WTC11 (cell line): Measurements from ENCODE around the gene FAM3B. TPM values are rescaled to one million over a fixed set of nuclear protein-coding genes. Genes with fewer than 3 reads are reported as not detected.

Experiments used
- ATAC-seq: fragments of 200-7000 bp; cut with Tn5 transposase; 2 replicates; pipeline ENCODE4 v1.10.0; 2021; ENCODE audit warnings: mild to moderate bottlenecking, moderate library complexity
- CTCF ChIA-PET: fragments of 300-600 bp; sonication (Branson Sonifier 250); formaldehyde crosslinking; loops from one replicate; lab custom pipeline; 2021; ENCODE audit warnings: antibody characterized with exemption; lab: Charles Lee
- POLR2A ChIA-PET: fragments of 350-600 bp; sonication (Branson Sonifier 250); formaldehyde crosslinking; loops from one replicate; lab custom pipeline; 2021; ENCODE audit warnings: antibody characterized with exemption; lab: Charles Lee
- DNase-seq: peaks from one replicate; pipeline ENCODE4 v3.0.0; 2021; ENCODE audit warnings: low spot score
- H3K27ac Mint-ChIP-seq: 2 replicates; pipeline ENCODE4 v1.8.0; 2021; ENCODE audit warnings: mixed read lengths
- H3K27me3 Mint-ChIP-seq: 2 replicates; pipeline ENCODE4 v1.8.0; 2021; ENCODE audit warnings: low read depth, mild to moderate bottlenecking, moderate library complexity, mixed read lengths
- H3K36me3 Mint-ChIP-seq: 2 replicates; pipeline ENCODE4 v1.8.0; 2021; ENCODE audit warnings: mixed read lengths
- H3K4me1 Mint-ChIP-seq: 2 replicates; pipeline ENCODE4 v1.8.0; 2022; ENCODE audit warnings: mixed read lengths
- H3K4me3 Mint-ChIP-seq: 2 replicates; pipeline ENCODE4 v1.8.0; 2021; ENCODE audit warnings: mild to moderate bottlenecking, moderate library complexity, mixed read lengths
- H3K9me3 Mint-ChIP-seq: 2 replicates; pipeline ENCODE4 v1.8.0; 2021; ENCODE audit warnings: mixed read lengths
- ATF1 ChIP-seq: sonication (generic); formaldehyde crosslinking; IDR thresholded peaks from 2 replicates; pipeline ENCODE4 v1.8.1; 2023; ENCODE audit warnings: mild to moderate bottlenecking, moderate library complexity, missing genetic modification reagents
- CBFB ChIP-seq: sonication (generic); formaldehyde crosslinking; IDR thresholded peaks from 2 replicates; pipeline ENCODE4 v1.8.1; 2022; ENCODE audit warnings: mild to moderate bottlenecking, low read depth, missing genetic modification reagents
- CREB1 ChIP-seq: sonication (generic); formaldehyde crosslinking; IDR thresholded peaks from 2 replicates; pipeline ENCODE4 v1.8.0; 2023; ENCODE audit warnings: mild to moderate bottlenecking, missing genetic modification reagents
- FOXP1 ChIP-seq: sonication (generic); formaldehyde crosslinking; IDR thresholded peaks from 2 replicates; pipeline ENCODE4 v1.8.0; 2022; ENCODE audit warnings: missing genetic modification reagents, mild to moderate bottlenecking, moderate library complexity, borderline replicate concordance
- GTF2I ChIP-seq: fragments of 250-450 bp; sonication (Bioruptor Pico); conservative IDR thresholded peaks from 2 replicates; pipeline ENCODE4 v1.4.0; 2021; ENCODE audit warnings: mild to moderate bottlenecking
- JUN ChIP-seq: sonication (generic); formaldehyde crosslinking; IDR thresholded peaks from 2 replicates; pipeline ENCODE4 v1.8.0; 2023; ENCODE audit warnings: mild to moderate bottlenecking, missing genetic modification reagents
- RELA ChIP-seq: sonication (generic); formaldehyde crosslinking; IDR thresholded peaks from 2 replicates; pipeline ENCODE4 v1.8.1; 2022; ENCODE audit warnings: missing genetic modification reagents, mild to moderate bottlenecking, borderline replicate concordance
- RORB ChIP-seq: fragments of 250-450 bp; sonication (Bioruptor Pico); IDR thresholded peaks from 2 replicates; pipeline ENCODE4 v1.9.0; 2021; ENCODE audit warnings: mild to moderate bottlenecking
- SMAD4 ChIP-seq: sonication (generic); formaldehyde crosslinking; IDR thresholded peaks from 2 replicates; pipeline ENCODE4 v1.8.0; 2022; ENCODE audit warnings: mild to moderate bottlenecking, missing genetic modification reagents
- ZNF219 ChIP-seq: sonication (generic); formaldehyde crosslinking; IDR thresholded peaks from 2 replicates; pipeline ENCODE4 v1.8.0; 2023; ENCODE audit warnings: missing genetic modification reagents, mild to moderate bottlenecking, borderline replicate concordance
- ZNF423 ChIP-seq: fragments of 250-450 bp; sonication (Bioruptor Pico); IDR thresholded peaks from 2 replicates; pipeline ENCODE4 v2.1.2; 2022; ENCODE audit warnings: mild to moderate bottlenecking, moderate library complexity
- ZNF671 ChIP-seq: fragments of 250-450 bp; sonication (Bioruptor Pico); IDR thresholded peaks from 2 replicates; pipeline ENCODE4 v1.8.0; 2021; ENCODE audit warnings: mild to moderate bottlenecking
- total RNA-seq: library from RNA; stranded (reverse); gene quantifications from 3 replicates; pipeline ENCODE4 v1.2.3, GENCODE V29; 2021
- TF ChIP-seq, protein P1 (sequence below): sonication (generic); formaldehyde crosslinking; IDR thresholded peaks from 2 replicates; pipeline ENCODE4 v1.8.0; 2022; ENCODE audit warnings: mild to moderate bottlenecking, missing genetic modification reagents
- TF ChIP-seq, protein P2 (sequence below): sonication (generic); formaldehyde crosslinking; IDR thresholded peaks from 2 replicates; pipeline ENCODE4 v1.8.1; 2023; ENCODE audit warnings: mild to moderate bottlenecking, missing genetic modification reagents, moderate library complexity
- TF ChIP-seq, protein P3 (sequence below): fragments of 250-450 bp; sonication (Bioruptor Pico); IDR thresholded peaks from 2 replicates; pipeline ENCODE4 v1.8.0; 2021; ENCODE audit warnings: mild to moderate bottlenecking
- TF ChIP-seq, protein P4 (sequence below): sonication (generic); formaldehyde crosslinking; IDR thresholded peaks from 2 replicates; pipeline ENCODE4 v1.8.1; 2023; ENCODE audit warnings: mild to moderate bottlenecking, moderate library complexity, missing genetic modification reagents
- TF ChIP-seq, protein P5 (sequence below): sonication (generic); formaldehyde crosslinking; IDR thresholded peaks from 2 replicates; pipeline ENCODE4 v1.8.1; 2022; ENCODE audit warnings: mild to moderate bottlenecking, moderate library complexity, missing genetic modification reagents
- TF ChIP-seq, protein P6 (sequence below): sonication (generic); formaldehyde crosslinking; IDR thresholded peaks from 2 replicates; pipeline ENCODE4 v1.8.1; 2023; ENCODE audit warnings: mild to moderate bottlenecking, missing genetic modification reagents

FAM3B gene
- total RNA-seq, 1 experiment from 2014 or later = 1.4 TPM

- peaks cover 4% of the 10 kb centered on the region; the same call in 1 of the 2 replicates for H3K27me3 Mint-ChIP-seq
- TF ChIP-seq, protein P1, sequence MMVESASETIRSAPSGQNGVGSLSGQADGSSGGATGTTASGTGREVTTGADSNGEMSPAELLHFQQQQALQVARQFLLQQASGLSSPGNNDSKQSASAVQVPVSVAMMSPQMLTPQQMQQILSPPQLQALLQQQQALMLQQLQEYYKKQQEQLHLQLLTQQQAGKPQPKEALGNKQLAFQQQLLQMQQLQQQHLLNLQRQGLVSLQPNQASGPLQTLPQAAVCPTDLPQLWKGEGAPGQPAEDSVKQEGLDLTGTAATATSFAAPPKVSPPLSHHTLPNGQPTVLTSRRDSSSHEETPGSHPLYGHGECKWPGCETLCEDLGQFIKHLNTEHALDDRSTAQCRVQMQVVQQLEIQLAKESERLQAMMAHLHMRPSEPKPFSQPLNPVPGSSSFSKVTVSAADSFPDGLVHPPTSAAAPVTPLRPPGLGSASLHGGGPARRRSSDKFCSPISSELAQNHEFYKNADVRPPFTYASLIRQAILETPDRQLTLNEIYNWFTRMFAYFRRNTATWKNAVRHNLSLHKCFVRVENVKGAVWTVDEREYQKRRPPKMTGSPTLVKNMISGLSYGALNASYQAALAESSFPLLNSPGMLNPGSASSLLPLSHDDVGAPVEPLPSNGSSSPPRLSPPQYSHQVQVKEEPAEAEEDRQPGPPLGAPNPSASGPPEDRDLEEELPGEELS (CRISPR knock-in tag) = no peak
- TF ChIP-seq GTF2I (CRISPR knock-in tag) (no peak), FOXP1 (CRISPR knock-in tag) (no peak), RELA (CRISPR knock-in tag) (no peak), ZNF219 (no peak), ZNF423 (CRISPR knock-in tag) (no peak), CBFB (no peak), JUN (CRISPR knock-in tag) (no peak), ZNF671 (CRISPR knock-in tag) (no peak), RORB (no peak), SMAD4 (CRISPR knock-in tag) (no peak)
- TF ChIP-seq, protein P2, sequence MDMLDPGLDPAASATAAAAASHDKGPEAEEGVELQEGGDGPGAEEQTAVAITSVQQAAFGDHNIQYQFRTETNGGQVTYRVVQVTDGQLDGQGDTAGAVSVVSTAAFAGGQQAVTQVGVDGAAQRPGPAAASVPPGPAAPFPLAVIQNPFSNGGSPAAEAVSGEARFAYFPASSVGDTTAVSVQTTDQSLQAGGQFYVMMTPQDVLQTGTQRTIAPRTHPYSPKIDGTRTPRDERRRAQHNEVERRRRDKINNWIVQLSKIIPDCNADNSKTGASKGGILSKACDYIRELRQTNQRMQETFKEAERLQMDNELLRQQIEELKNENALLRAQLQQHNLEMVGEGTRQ = no peak
- TF ChIP-seq, protein P3, sequence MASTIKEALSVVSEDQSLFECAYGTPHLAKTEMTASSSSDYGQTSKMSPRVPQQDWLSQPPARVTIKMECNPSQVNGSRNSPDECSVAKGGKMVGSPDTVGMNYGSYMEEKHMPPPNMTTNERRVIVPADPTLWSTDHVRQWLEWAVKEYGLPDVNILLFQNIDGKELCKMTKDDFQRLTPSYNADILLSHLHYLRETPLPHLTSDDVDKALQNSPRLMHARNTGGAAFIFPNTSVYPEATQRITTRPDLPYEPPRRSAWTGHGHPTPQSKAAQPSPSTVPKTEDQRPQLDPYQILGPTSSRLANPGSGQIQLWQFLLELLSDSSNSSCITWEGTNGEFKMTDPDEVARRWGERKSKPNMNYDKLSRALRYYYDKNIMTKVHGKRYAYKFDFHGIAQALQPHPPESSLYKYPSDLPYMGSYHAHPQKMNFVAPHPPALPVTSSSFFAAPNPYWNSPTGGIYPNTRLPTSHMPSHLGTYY (CRISPR knock-in tag) = no peak
- TF ChIP-seq, protein P4, sequence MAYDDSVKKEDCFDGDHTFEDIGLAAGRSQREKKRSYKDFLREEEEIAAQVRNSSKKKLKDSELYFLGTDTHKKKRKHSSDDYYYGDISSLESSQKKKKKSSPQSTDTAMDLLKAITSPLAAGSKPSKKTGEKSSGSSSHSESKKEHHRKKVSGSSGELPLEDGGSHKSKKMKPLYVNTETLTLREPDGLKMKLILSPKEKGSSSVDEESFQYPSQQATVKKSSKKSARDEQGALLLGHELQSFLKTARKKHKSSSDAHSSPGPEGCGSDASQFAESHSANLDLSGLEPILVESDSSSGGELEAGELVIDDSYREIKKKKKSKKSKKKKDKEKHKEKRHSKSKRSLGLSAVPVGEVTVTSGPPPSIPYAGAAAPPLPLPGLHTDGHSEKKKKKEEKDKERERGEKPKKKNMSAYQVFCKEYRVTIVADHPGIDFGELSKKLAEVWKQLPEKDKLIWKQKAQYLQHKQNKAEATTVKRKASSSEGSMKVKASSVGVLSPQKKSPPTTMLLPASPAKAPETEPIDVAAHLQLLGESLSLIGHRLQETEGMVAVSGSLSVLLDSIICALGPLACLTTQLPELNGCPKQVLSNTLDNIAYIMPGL (CRISPR knock-in tag) = no peak
- TF ChIP-seq, protein P5, sequence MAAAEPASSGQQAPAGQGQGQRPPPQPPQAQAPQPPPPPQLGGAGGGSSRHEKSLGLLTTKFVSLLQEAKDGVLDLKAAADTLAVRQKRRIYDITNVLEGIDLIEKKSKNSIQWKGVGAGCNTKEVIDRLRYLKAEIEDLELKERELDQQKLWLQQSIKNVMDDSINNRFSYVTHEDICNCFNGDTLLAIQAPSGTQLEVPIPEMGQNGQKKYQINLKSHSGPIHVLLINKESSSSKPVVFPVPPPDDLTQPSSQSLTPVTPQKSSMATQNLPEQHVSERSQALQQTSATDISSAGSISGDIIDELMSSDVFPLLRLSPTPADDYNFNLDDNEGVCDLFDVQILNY (CRISPR knock-in tag) = no peak
- TF ChIP-seq, protein P6, sequence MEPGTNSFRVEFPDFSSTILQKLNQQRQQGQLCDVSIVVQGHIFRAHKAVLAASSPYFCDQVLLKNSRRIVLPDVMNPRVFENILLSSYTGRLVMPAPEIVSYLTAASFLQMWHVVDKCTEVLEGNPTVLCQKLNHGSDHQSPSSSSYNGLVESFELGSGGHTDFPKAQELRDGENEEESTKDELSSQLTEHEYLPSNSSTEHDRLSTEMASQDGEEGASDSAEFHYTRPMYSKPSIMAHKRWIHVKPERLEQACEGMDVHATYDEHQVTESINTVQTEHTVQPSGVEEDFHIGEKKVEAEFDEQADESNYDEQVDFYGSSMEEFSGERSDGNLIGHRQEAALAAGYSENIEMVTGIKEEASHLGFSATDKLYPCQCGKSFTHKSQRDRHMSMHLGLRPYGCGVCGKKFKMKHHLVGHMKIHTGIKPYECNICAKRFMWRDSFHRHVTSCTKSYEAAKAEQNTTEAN (CRISPR knock-in tag) = no peak
- peaks cover 17% of the 10 kb centered on the region for H3K4me1 Mint-ChIP-seq
- POLR2A ChIA-PET = no interaction called here
- DNase-seq (no peak), ATAC-seq (no peak)
- peaks cover 23% of the 10 kb centered on the region for H3K36me3 Mint-ChIP-seq
- CTCF ChIA-PET = interaction anchor here (0.5 to 1.4 kb wide), 2 partner anchors 69 to 1754 kb away, joined by 4 read pairs; no protein-coding TSS in a partner anchor
- no peak overlapping the region for H3K27ac Mint-ChIP-seq
- peaks cover 27% of the 10 kb centered on the region for H3K9me3 Mint-ChIP-seq
- no peak overlapping the region for H3K4me3 Mint-ChIP-seq
Observed at GRCh38 chr21:41290106-41290799, 26.3 kb upstream of the FAM3B start.

DNA sequence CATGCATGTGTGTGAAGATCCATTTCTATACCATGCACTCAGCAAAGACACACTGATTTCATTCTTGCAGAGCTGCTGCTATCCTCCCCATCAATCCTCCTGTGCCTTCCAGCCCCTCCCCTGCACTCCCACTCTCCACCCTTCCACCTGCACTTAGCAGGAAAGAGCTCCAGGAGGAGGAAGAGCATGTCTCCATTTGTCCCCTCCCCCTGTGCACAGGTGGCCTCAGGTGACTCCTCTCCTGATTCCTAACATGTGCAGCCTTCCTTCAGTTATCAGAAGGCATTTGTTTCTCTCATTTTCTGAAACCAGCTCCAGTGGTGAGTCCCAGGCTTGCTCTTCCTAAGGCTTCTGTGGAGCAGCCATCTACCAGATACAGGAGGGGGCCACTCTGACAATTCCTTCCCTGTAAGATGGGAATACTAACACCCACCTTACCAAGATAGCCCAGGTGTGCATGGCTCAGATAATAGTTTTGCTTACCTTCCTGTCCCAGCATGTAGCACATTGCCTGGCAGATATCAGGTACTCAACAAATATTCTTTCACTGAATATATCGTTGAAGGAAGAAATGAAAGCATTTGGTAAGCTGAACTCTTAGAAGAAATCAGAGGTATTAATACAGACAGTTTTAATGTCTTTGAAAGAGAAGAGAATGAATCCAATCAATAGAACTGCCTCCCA is 21.9 kb upstream of the FAM3B start:
- Mint-ChIP-seq H3K4me1 (peaks cover 14% of the 10 kb centered on the region), H3K27me3 (peaks cover 7% of the 10 kb centered on the region; the same call in 1 of the 2 replicates), H3K36me3 (peaks cover 23% of the 10 kb centered on the region), H3K9me3 (peaks cover 43% of the 10 kb centered on the region), H3K27ac (no peak overlapping the region), H3K4me3 (no peak overlapping the region)
- DNase-seq (no peak), ATAC-seq (no peak)
- ChIA-PET CTCF (interaction anchor here (0.6 to 0.8 kb wide), 2 partner anchors 12 to 75 kb away, joined by 3 read pairs; no protein-coding TSS in a partner anchor), POLR2A (no interaction called here)
- no peak for TF ChIP-seq RELA (CRISPR knock-in tag)
- no peak for TF ChIP-seq CREB1 (CRISPR knock-in tag)
- no peak for TF ChIP-seq ATF1 (CRISPR knock-in tag)
